ENCODE measurements around the gene HGF.

Gene HGF

DNA sequence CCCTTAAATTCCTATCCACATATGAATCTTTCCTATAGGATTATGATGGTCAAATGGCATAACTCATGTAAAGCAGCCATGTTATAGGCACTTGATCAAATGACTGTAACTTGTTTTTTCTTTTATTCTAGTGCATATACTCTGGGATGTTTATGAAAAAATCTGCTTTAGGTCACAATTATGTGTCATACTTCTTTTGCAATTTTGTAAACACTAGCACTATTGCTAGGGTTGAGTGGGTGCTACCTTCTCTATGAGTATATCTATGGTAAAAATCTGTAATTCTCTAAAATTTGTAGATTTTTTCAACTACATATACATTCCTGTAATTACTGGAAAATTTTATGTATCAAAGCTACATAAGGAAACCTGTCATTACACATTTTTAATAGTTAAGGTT, 50.0 kb downstream of the HGF start:
- TF ChIP-seq, protein P1, sequence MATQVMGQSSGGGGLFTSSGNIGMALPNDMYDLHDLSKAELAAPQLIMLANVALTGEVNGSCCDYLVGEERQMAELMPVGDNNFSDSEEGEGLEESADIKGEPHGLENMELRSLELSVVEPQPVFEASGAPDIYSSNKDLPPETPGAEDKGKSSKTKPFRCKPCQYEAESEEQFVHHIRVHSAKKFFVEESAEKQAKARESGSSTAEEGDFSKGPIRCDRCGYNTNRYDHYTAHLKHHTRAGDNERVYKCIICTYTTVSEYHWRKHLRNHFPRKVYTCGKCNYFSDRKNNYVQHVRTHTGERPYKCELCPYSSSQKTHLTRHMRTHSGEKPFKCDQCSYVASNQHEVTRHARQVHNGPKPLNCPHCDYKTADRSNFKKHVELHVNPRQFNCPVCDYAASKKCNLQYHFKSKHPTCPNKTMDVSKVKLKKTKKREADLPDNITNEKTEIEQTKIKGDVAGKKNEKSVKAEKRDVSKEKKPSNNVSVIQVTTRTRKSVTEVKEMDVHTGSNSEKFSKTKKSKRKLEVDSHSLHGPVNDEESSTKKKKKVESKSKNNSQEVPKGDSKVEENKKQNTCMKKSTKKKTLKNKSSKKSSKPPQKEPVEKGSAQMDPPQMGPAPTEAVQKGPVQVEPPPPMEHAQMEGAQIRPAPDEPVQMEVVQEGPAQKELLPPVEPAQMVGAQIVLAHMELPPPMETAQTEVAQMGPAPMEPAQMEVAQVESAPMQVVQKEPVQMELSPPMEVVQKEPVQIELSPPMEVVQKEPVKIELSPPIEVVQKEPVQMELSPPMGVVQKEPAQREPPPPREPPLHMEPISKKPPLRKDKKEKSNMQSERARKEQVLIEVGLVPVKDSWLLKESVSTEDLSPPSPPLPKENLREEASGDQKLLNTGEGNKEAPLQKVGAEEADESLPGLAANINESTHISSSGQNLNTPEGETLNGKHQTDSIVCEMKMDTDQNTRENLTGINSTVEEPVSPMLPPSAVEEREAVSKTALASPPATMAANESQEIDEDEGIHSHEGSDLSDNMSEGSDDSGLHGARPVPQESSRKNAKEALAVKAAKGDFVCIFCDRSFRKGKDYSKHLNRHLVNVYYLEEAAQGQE (IDR thresholded peaks at IDR 0.05; ENCODE audit: low read depth) = no peak
- TF ChIP-seq YY1 (IDR thresholded peaks at IDR 0.05; ENCODE audit: low read depth) (no peak), NFIC (IDR thresholded peaks at IDR 0.05) (no peak), CEBPB (IDR thresholded peaks at IDR 0.05) (no peak), EP300 (IDR thresholded peaks at IDR 0.05; ENCODE audit: borderline replicate concordance) (no peak), TCF12 (IDR thresholded peaks at IDR 0.05; ENCODE audit: low read depth) (no peak), RAD21 (IDR thresholded peaks at IDR 0.05; ENCODE audit: low read depth) (no peak), CREB1 (IDR thresholded peaks at IDR 0.05; ENCODE audit: low read depth) (no peak), ZBTB7A (IDR thresholded peaks at IDR 0.05; ENCODE audit: low read depth) (no peak)
- TF ChIP-seq, protein P2, sequence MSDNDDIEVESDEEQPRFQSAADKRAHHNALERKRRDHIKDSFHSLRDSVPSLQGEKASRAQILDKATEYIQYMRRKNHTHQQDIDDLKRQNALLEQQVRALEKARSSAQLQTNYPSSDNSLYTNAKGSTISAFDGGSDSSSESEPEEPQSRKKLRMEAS (IDR thresholded peaks at IDR 0.05) = no peak

DNA sequence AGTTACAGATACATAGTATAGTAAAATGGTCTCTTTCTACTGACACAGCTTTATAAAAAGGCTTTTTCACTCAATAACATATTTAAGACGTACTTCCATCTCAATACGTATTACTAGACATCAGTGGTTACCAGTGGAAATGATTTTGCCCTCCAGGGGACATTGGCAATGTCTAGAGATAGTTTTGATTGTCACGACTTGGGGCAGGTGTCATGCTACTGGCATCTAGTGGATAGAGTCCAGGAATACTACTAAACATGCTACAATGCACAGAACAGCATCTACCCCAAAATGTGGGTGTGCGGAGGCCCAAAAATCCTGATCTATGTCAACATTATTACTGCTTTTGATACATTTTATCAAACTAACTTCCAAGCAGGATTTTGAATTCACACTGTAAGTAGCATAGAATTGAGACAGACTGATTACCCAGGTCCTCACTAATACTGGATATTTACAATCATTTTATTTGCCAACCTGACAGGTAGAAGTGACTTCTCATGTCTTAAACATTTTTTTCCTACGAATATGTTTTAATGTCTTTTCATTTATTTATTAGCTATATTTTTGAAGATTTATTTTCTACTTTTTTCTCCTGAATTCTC, 53.8 kb downstream of the HGF start:
- TF ChIP-seq TCF12 (IDR thresholded peaks at IDR 0.05; ENCODE audit: low read depth) (no peak), RAD21 (IDR thresholded peaks at IDR 0.05; ENCODE audit: low read depth) (peak; percentile 70)

GRCh38 chr7:81714306-81714705, 55.5 kb downstream of the HGF start:
- TF ChIP-seq FOXM1 (IDR thresholded peaks at IDR 0.05; ENCODE audit: borderline replicate concordance, low read depth) = no peak
- TF ChIP-seq, protein P1 (IDR thresholded peaks at IDR 0.05; ENCODE audit: low read depth) = no peak
- no peak for TF ChIP-seq USF1 (IDR thresholded peaks at IDR 0.05)
- TF ChIP-seq TCF12 (IDR thresholded peaks at IDR 0.05; ENCODE audit: low read depth) = no peak
- no peak for TF ChIP-seq ZBTB7A (IDR thresholded peaks at IDR 0.05; ENCODE audit: low read depth)
- no peak for TF ChIP-seq TEAD4 (IDR thresholded peaks at IDR 0.05)
- no peak for TF ChIP-seq RAD21 (IDR thresholded peaks at IDR 0.05; ENCODE audit: low read depth)
- no peak for TF ChIP-seq CREB1 (IDR thresholded peaks at IDR 0.05; ENCODE audit: low read depth)
- TF ChIP-seq EP300 (IDR thresholded peaks at IDR 0.05; ENCODE audit: borderline replicate concordance) = no peak
- no peak for TF ChIP-seq TAF1 (IDR thresholded peaks at IDR 0.05; ENCODE audit: low read depth)
- TF ChIP-seq EGR1 (IDR thresholded peaks at IDR 0.05) = no peak
- TF ChIP-seq CEBPB (IDR thresholded peaks at IDR 0.05) = no peak
- no peak for TF ChIP-seq NFIC (IDR thresholded peaks at IDR 0.05)
- TF ChIP-seq, protein P2 (IDR thresholded peaks at IDR 0.05) = no peak
- TF ChIP-seq YY1 (IDR thresholded peaks at IDR 0.05; ENCODE audit: low read depth) = no peak

GRCh38 chr7:81710751-81711150, 59.1 kb downstream of the HGF start:
- no peak for TF ChIP-seq RAD21 (IDR thresholded peaks at IDR 0.05; ENCODE audit: low read depth)

DNA sequence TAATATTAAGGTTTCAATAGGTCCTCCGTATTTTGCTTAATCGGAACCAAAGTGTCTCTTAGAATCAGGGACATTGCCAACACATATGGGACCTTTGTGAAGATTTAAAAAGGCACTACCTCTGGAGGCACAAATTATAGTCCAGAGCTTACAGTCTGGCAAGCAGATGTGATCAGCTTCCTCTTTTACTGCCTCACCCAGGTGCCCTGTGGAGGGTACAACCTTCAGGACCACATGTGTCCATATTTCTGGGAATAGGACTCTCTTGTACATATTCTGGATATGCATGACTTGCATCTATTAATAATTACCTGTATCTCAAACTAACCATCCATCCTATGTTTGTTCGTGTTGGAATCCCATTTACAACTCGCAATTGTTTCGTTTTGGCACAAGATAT, 60.0 kb downstream of the HGF start:
- TF ChIP-seq CEBPB (IDR thresholded peaks at IDR 0.05) (no peak), NFIC (IDR thresholded peaks at IDR 0.05) (no peak), EP300 (IDR thresholded peaks at IDR 0.05; ENCODE audit: borderline replicate concordance) (no peak), TCF12 (IDR thresholded peaks at IDR 0.05; ENCODE audit: low read depth) (no peak), FOXM1 (IDR thresholded peaks at IDR 0.05; ENCODE audit: borderline replicate concordance, low read depth) (no peak), USF1 (IDR thresholded peaks at IDR 0.05) (no peak), EGR1 (IDR thresholded peaks at IDR 0.05) (no peak), ZBTB7A (IDR thresholded peaks at IDR 0.05; ENCODE audit: low read depth) (no peak), TEAD4 (IDR thresholded peaks at IDR 0.05) (no peak)
- TF ChIP-seq, protein P2 (IDR thresholded peaks at IDR 0.05) = no peak

GRCh38 chr7:81707966-81708365, 61.9 kb downstream of the HGF start:
- TF ChIP-seq USF1 (IDR thresholded peaks at IDR 0.05) = no peak
- no peak for TF ChIP-seq EP300 (IDR thresholded peaks at IDR 0.05; ENCODE audit: borderline replicate concordance)
- no peak for TF ChIP-seq NFIC (IDR thresholded peaks at IDR 0.05)
- TF ChIP-seq, protein P2 (IDR thresholded peaks at IDR 0.05) = no peak
- TF ChIP-seq YY1 (IDR thresholded peaks at IDR 0.05; ENCODE audit: low read depth) = no peak
